ENCODE results near the gene KIAA0232. TPM values are rescaled to one million over a fixed set of nuclear protein-coding genes. Genes with fewer than 3 reads are reported as not detected.

KIAA0232 gene
- total RNA-seq, 1 experiment from 2014 or later = 5.5 TPM

DNA sequence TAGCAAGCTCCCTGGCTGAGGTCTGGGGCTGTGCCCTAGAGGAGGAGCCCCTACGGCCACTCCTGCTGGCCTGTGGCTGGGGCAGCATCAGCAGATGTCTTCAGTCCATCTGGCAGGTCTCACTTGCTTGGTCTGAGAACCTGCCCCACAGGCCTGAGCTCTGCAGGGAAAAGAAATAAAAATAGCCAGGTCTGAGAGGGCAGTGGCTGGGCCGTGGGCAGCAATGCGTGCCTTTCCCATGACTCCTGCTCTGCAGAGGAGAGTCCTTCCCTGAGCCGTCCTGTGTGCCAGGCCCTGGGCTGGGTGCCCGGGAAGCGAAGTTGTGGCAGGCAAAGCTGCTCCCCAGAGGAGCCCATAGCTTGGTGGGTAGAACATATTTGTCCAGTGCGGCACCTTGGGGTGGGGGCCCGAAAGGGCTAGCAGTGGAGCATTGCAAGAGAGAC is 11.3 kb upstream of the KIAA0232 start:
- CTCF ChIA-PET = no interaction called here
- no peak overlapping the region for H2AFZ ChIP-seq (ENCODE audit: low read length)
- no peaks in the 10 kb centered on the region for H3F3A ChIP-seq (ENCODE audit: low read length, unreplicated experiment)
- no peak for DNase-seq
- POLR2A ChIA-PET (ENCODE audit: unreplicated experiment) = no interaction called here
- H3K27me3 ChIP-seq (ENCODE audit: low read length) = no peaks in the 10 kb centered on the region
- intact Hi-C loops (cut with micrococcal nuclease) = no loop called here
- H3K9me2 ChIP-seq (replicated peaks; ENCODE audit: low read length) = no peaks in the 10 kb centered on the region
- H3K79me2 ChIP-seq (ENCODE audit: low read length) = no peaks in the 10 kb centered on the region
- no peaks in the 10 kb centered on the region for H3K9me3 ChIP-seq (ENCODE audit: low read length)
- no peak overlapping the region for H3K27ac ChIP-seq (ENCODE audit: low read length)
- peaks cover 34% of the 10 kb centered on the region for H3K4me1 ChIP-seq (ENCODE audit: insufficient read depth, low read length)
- H4K20me1 ChIP-seq (ENCODE audit: low read length) = no peaks in the 10 kb centered on the region
- TF ChIP-seq EZH2 (IDR thresholded peaks at IDR 0.05; ENCODE audit: low read length, unreplicated experiment) (no peak), EZH2phosphoT487 (IDR thresholded peaks at IDR 0.05; ENCODE audit: borderline replicate concordance, low read length) (no peak)
- TF ChIP-seq, protein P1, sequence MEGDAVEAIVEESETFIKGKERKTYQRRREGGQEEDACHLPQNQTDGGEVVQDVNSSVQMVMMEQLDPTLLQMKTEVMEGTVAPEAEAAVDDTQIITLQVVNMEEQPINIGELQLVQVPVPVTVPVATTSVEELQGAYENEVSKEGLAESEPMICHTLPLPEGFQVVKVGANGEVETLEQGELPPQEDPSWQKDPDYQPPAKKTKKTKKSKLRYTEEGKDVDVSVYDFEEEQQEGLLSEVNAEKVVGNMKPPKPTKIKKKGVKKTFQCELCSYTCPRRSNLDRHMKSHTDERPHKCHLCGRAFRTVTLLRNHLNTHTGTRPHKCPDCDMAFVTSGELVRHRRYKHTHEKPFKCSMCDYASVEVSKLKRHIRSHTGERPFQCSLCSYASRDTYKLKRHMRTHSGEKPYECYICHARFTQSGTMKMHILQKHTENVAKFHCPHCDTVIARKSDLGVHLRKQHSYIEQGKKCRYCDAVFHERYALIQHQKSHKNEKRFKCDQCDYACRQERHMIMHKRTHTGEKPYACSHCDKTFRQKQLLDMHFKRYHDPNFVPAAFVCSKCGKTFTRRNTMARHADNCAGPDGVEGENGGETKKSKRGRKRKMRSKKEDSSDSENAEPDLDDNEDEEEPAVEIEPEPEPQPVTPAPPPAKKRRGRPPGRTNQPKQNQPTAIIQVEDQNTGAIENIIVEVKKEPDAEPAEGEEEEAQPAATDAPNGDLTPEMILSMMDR (conservative IDR thresholded peaks at IDR 0.05; ENCODE audit: low read depth, low read length) = no peak
- no TSS peak for BruUV-seq (replicated peaks)
- H3K9ac ChIP-seq (ENCODE audit: low read length) = no peak overlapping the region
- ATAC-seq = no peak
- H3K4me3 ChIP-seq (ENCODE audit: low read length) = no peak overlapping the region
- H3K4me2 ChIP-seq (ENCODE audit: low read length) = no peak overlapping the region
- H3K36me3 ChIP-seq (ENCODE audit: low read depth, low read length) = no peaks in the 10 kb centered on the region

- TF ChIP-seq, protein P1 (conservative IDR thresholded peaks at IDR 0.05; ENCODE audit: low read depth, low read length) = no peak
- no peak for TF ChIP-seq EZH2 (IDR thresholded peaks at IDR 0.05; ENCODE audit: low read length, unreplicated experiment)
- no peak for TF ChIP-seq EZH2phosphoT487 (IDR thresholded peaks at IDR 0.05; ENCODE audit: borderline replicate concordance, low read length)
- no peak overlapping the region for H3K9ac ChIP-seq (ENCODE audit: low read length)
- no peaks in the 10 kb centered on the region for H4K20me1 ChIP-seq (ENCODE audit: low read length)
- ChIA-PET CTCF (no interaction called here), POLR2A (ENCODE audit: unreplicated experiment) (no interaction called here)
- H3K36me3 ChIP-seq (ENCODE audit: low read depth, low read length) = no peaks in the 10 kb centered on the region
- BruUV-seq (replicated peaks) = no TSS peak
- H3K27ac ChIP-seq (ENCODE audit: low read length) = peak overlapping the region; percentile 59
- H3K4me2 ChIP-seq (ENCODE audit: low read length) = no peak overlapping the region; the same call in 1 of the 2 replicates
- H3K4me3 ChIP-seq (ENCODE audit: low read length) = no peak overlapping the region
- no peaks in the 10 kb centered on the region for H3K27me3 ChIP-seq (ENCODE audit: low read length)
- no peaks in the 10 kb centered on the region for H3K9me2 ChIP-seq (replicated peaks; ENCODE audit: low read length)
- intact Hi-C loops (cut with micrococcal nuclease) = no loop called here
- H2AFZ ChIP-seq (ENCODE audit: low read length) = no peak overlapping the region
- peak; percentile 8; the same call in 1 of the 2 replicates for ATAC-seq
- H3F3A ChIP-seq (ENCODE audit: low read length, unreplicated experiment) = no peaks in the 10 kb centered on the region
- no peaks in the 10 kb centered on the region for H3K79me2 ChIP-seq (ENCODE audit: low read length)
- peaks cover 31% of the 10 kb centered on the region for H3K4me1 ChIP-seq (ENCODE audit: insufficient read depth, low read length)
- H3K9me3 ChIP-seq (ENCODE audit: low read length) = no peaks in the 10 kb centered on the region
- DNase-seq = peak; percentile 44
Measured at GRCh38 chr4:6772223-6772928, 10.2 kb upstream of the KIAA0232 start.

DNA sequence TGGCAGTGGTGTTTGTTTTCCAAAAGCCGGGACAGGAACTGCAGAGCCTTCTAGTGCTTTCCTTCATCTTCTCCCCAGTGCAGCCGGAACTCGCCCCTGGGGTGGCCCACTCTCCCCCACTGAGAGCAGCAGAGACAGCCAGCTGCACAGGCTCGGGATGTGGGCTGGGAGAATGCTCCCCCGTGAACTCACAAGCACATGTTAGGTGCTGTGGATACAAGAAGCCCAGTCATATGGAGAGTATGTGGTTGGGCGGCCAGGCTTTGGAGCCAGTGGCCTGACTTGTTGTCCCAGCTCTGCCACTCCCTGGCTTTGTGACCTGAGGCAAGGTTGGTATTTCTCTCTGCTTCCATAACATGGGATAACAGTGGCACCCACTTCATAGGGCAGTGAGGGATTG is 9.4 kb upstream of the KIAA0232 start:
- no peak for ATAC-seq
- no peaks in the 10 kb centered on the region for H3K36me3 ChIP-seq (ENCODE audit: low read depth, low read length)
- no peaks in the 10 kb centered on the region for H3K9me3 ChIP-seq (ENCODE audit: low read length)
- peak; percentile 51 for DNase-seq
- POLR2A ChIA-PET (ENCODE audit: unreplicated experiment) = no interaction called here
- 0 out of 2 replicates have a peak overlapping the region, but pooled peaks have one; percentile 26 for H3K9ac ChIP-seq (ENCODE audit: low read length)
- peak overlapping the region; percentile 59 for H3K27ac ChIP-seq (ENCODE audit: low read length)
- no peaks in the 10 kb centered on the region for H3K27me3 ChIP-seq (ENCODE audit: low read length)
- H2AFZ ChIP-seq (ENCODE audit: low read length) = 0 out of 2 replicates have a peak overlapping the region, but pooled peaks have one; percentile 21
- peak overlapping the region; percentile 16; the same call in 1 of the 2 replicates for H3K4me2 ChIP-seq (ENCODE audit: low read length)
- H3K79me2 ChIP-seq (ENCODE audit: low read length) = no peaks in the 10 kb centered on the region
- no peaks in the 10 kb centered on the region for H4K20me1 ChIP-seq (ENCODE audit: low read length)
- CTCF ChIA-PET = no interaction called here
- intact Hi-C loops (cut with micrococcal nuclease) = no loop called here
- no peaks in the 10 kb centered on the region for H3F3A ChIP-seq (ENCODE audit: low read length, unreplicated experiment)
- no peak overlapping the region for H3K4me3 ChIP-seq (ENCODE audit: low read length)
- no peaks in the 10 kb centered on the region for H3K9me2 ChIP-seq (replicated peaks; ENCODE audit: low read length)
- peaks cover 26% of the 10 kb centered on the region for H3K4me1 ChIP-seq (ENCODE audit: insufficient read depth, low read length)
- TF ChIP-seq, protein P1 (conservative IDR thresholded peaks at IDR 0.05; ENCODE audit: low read depth, low read length) = no peak
- TF ChIP-seq EZH2 (IDR thresholded peaks at IDR 0.05; ENCODE audit: low read length, unreplicated experiment) (no peak), EZH2phosphoT487 (IDR thresholded peaks at IDR 0.05; ENCODE audit: borderline replicate concordance, low read length) (no peak)
- no TSS peak for BruUV-seq (replicated peaks)
